Measurements from ENCODE around the gene CAPS2. TPM values are rescaled to one million over a fixed set of nuclear protein-coding genes. Genes with fewer than 3 reads are reported as not detected.

Gene CAPS2
- total and polyA plus RNA-seq, 2 experiments from 2014 or later, result 2.9 to 7.4 TPM

GRCh38 chr12:75245108-75245507 is 85.0 kb downstream of the CAPS2 start (continued):
- no peak for TF ChIP-seq ETS1 (IDR thresholded peaks at IDR 0.05)
- TF ChIP-seq CREB1 (CRISPR knock-in tag; IDR thresholded peaks at IDR 0.05; ENCODE audit: low read depth), result no peak

GRCh38 chr12:75239987-75240386 is 90.1 kb downstream of the CAPS2 start:
- no peaks in the 10 kb centered on the region for H3K27me3 ChIP-seq (ENCODE audit: insufficient read depth)
- no peaks in the 10 kb centered on the region for H3K36me3 Mint-ChIP-seq (ENCODE audit: low read depth)

GRCh38 chr12:75236206-75236605 is 93.9 kb downstream of the CAPS2 start:
- ATAC-seq (no peak), DNase-seq (ENCODE audit: low spot score) (no peak)
- Mint-ChIP-seq H3K27ac (no peak overlapping the region), H3K36me3 (ENCODE audit: low read depth) (no peaks in the 10 kb centered on the region), H3K9me3 (peaks cover 4% of the 10 kb centered on the region; the same call in 1 of the 3 replicates), H3K4me3 (no peak overlapping the region), H3K27me3 (ENCODE audit: insufficient read depth, low read depth, poor library complexity) (no peaks in the 10 kb centered on the region), H3K4me1 (no peaks in the 10 kb centered on the region)
- no peaks in the 10 kb centered on the region for H4K20me1 ChIP-seq (replicated peaks; ENCODE audit: insufficient read depth)
- no peak overlapping the region for H3K27ac ChIP-seq (ENCODE audit: low read depth)
- H3K4me2 ChIP-seq, result no peak overlapping the region
- H3K4me1 ChIP-seq (ENCODE audit: insufficient read depth), result no peaks in the 10 kb centered on the region
- no peak overlapping the region for H3K4me3 ChIP-seq
- H3K9me2 ChIP-seq (ENCODE audit: insufficient read depth), result no peaks in the 10 kb centered on the region
- H3K27me3 ChIP-seq (ENCODE audit: insufficient read depth), result no peaks in the 10 kb centered on the region
- no peaks in the 10 kb centered on the region for H3K36me3 ChIP-seq (ENCODE audit: insufficient read depth)
- no peaks in the 10 kb centered on the region for H3F3A ChIP-seq (replicated peaks; ENCODE audit: low read depth)
- H3K79me2 ChIP-seq (replicated peaks; ENCODE audit: insufficient read depth), result no peaks in the 10 kb centered on the region
- H2AFZ ChIP-seq, result no peak overlapping the region
- no peak for TF ChIP-seq ZNF462 (CRISPR knock-in tag; IDR thresholded peaks at IDR 0.05)
- TF ChIP-seq ZNF114 (CRISPR knock-in tag; IDR thresholded peaks at IDR 0.05), result no peak

More at GRCh38 chr12:75239987-75240386, 90.1 kb downstream of the CAPS2 start:
- Histone ChIP-seq H3K4me2 (no peak overlapping the region), H4K20me1 (replicated peaks; ENCODE audit: insufficient read depth) (no peaks in the 10 kb centered on the region), H3K4me3 (no peak overlapping the region), H3F3A (replicated peaks; ENCODE audit: low read depth) (no peaks in the 10 kb centered on the region), H3K27ac (ENCODE audit: low read depth) (no peak overlapping the region), H2AFZ (no peak overlapping the region), H3K79me2 (replicated peaks; ENCODE audit: insufficient read depth) (no peaks in the 10 kb centered on the region), H3K9me2 (ENCODE audit: insufficient read depth) (no peaks in the 10 kb centered on the region), H3K36me3 (ENCODE audit: insufficient read depth) (no peaks in the 10 kb centered on the region), H3K4me1 (ENCODE audit: insufficient read depth) (no peaks in the 10 kb centered on the region)
- Mint-ChIP-seq H3K9me3 (peaks cover 4% of the 10 kb centered on the region; the same call in 1 of the 3 replicates), H3K27me3 (ENCODE audit: insufficient read depth, low read depth, poor library complexity) (no peaks in the 10 kb centered on the region), H3K4me3 (no peak overlapping the region), H3K4me1 (no peaks in the 10 kb centered on the region), H3K27ac (no peak overlapping the region)
- TF ChIP-seq REST (IDR thresholded peaks at IDR 0.05; ENCODE audit: unreplicated experiment), result no peak
- no peak for TF ChIP-seq STAT1 (IDR thresholded peaks at IDR 0.05; ENCODE audit: unreplicated experiment)
- ATAC-seq (no peak), DNase-seq (ENCODE audit: low spot score) (no peak)
